Stimulated activated CD8-positive, alpha-beta memory T cell treated with anti-CD3 and anti-CD28 coated beads, Interleukin-7, amount 100 ng/mL, for 4 hours (primary cell): ENCODE measurements around the gene RABGAP1L.

Experiments
- DNase-seq, 2 donors: peaks; one replicate each; pipeline ENCODE4 v3.0.0-alpha.2; 2020; ENCODE audit warnings: low read depth in 2 of 2

RABGAP1L gene

GRCh38 chr1:174761335-174761734 lies 602.0 kb downstream of the RABGAP1L start:
- no peak for DNase-seq

GRCh38 chr1:174761901-174762585 lies 602.7 kb downstream of the RABGAP1L start:
- DNase-seq = no peak

GRCh38 chr1:174764191-174764590 lies 604.9 kb downstream of the RABGAP1L start:
- no peak for DNase-seq

- DNase-seq = no peak
These were observed 607.4 kb downstream of the RABGAP1L start for GRCh38 chr1:174766727-174767126.

- no peak for DNase-seq
These were observed 609.2 kb downstream of the RABGAP1L start for GRCh38 chr1:174768516-174768915.

GRCh38 chr1:174768949-174769348 lies 609.6 kb downstream of the RABGAP1L start:
- no peak for DNase-seq

- no peak for DNase-seq
These were observed 610.7 kb downstream of the RABGAP1L start for GRCh38 chr1:174769961-174770549.

GRCh38 chr1:174775621-174776020 lies 616.3 kb downstream of the RABGAP1L start:
- no peak for DNase-seq

GRCh38 chr1:174777262-174777661 lies 617.9 kb downstream of the RABGAP1L start:
- no peak for DNase-seq

GRCh38 chr1:174785510-174785909 lies 626.2 kb downstream of the RABGAP1L start:
- DNase-seq = no peak

GRCh38 chr1:174786358-174786757 lies 627.0 kb downstream of the RABGAP1L start:
- no peak for DNase-seq

- no peak for DNase-seq
These were observed 627.4 kb downstream of the RABGAP1L start for GRCh38 chr1:174786760-174787159.

GRCh38 chr1:174788981-174789380 lies 629.7 kb downstream of the RABGAP1L start:
- DNase-seq = no peak

GRCh38 chr1:174789399-174789798 lies 630.1 kb downstream of the RABGAP1L start:
- DNase-seq = no peak

GRCh38 chr1:174791863-174792262 lies 632.5 kb downstream of the RABGAP1L start:
- no peak for DNase-seq

GRCh38 chr1:174794861-174795260 lies 635.5 kb downstream of the RABGAP1L start:
- no peak for DNase-seq

- no peak for DNase-seq
These were observed 636.5 kb downstream of the RABGAP1L start for GRCh38 chr1:174795806-174796205.

GRCh38 chr1:174797398-174797797 lies 638.1 kb downstream of the RABGAP1L start:
- no peak for DNase-seq

- no peak for DNase-seq
These were observed 639.8 kb downstream of the RABGAP1L start for GRCh38 chr1:174799136-174799479.

GRCh38 chr1:174800216-174800851 lies 641.0 kb downstream of the RABGAP1L start:
- no peak for DNase-seq

GRCh38 chr1:174800876-174801275 lies 641.6 kb downstream of the RABGAP1L start:
- no peak for DNase-seq

GRCh38 chr1:174809755-174810280 lies 650.5 kb downstream of the RABGAP1L start:
- DNase-seq = no peak

- DNase-seq = no peak
These were observed 652.7 kb downstream of the RABGAP1L start for GRCh38 chr1:174812016-174812415.
